Stimulated activated CD8-positive, alpha-beta memory T cell treated with anti-CD3 and anti-CD28 coated beads, Interleukin-2, amount 100 ng/mL, for 48 hours (primary cell): Measurements from ENCODE around the gene NFIA.

ENCODE experiments used
- DNase-seq, 2 donors: peaks; one replicate each; pipeline ENCODE4 v3.0.0-alpha.2; 2020; ENCODE audit warnings: low read depth in 2 of 2

NFIA gene

DNA sequence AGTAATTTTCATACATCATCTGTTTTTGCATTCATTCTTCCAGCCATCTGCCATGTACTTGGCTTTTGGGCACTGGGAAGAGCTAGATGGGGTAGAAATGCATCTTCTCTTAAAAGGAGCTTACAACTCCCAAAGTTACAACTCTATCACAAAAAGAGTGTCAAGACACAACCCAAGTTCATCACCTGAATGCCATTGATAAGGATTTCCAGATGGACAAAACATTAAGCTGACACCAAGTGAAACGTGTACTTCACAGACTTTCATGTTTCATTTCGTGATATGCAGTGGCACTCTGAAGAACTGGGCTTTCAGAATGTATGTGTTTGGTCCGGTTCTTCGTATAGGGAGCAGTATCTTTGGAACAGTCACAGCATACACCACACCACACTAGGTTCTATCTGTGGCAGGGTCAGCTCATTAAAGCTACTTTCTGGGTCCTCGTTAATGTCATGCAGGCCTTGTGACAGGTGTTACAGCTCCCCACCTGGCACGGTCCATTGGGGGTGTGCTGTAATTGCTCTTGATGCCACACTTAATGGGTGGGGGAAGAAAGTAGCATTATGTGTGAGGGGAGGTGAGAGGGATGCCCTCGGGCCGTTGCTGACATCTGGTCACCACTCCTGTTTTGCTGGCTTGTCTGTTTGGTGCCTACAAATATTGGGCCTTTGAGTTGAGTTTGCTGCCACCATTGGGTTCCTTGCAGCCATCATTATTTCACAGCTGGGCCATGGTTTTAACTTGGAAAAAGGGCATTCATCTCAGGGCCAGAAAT lies 164.9 kb downstream of the NFIA start:
- DNase-seq: no peak

DNA sequence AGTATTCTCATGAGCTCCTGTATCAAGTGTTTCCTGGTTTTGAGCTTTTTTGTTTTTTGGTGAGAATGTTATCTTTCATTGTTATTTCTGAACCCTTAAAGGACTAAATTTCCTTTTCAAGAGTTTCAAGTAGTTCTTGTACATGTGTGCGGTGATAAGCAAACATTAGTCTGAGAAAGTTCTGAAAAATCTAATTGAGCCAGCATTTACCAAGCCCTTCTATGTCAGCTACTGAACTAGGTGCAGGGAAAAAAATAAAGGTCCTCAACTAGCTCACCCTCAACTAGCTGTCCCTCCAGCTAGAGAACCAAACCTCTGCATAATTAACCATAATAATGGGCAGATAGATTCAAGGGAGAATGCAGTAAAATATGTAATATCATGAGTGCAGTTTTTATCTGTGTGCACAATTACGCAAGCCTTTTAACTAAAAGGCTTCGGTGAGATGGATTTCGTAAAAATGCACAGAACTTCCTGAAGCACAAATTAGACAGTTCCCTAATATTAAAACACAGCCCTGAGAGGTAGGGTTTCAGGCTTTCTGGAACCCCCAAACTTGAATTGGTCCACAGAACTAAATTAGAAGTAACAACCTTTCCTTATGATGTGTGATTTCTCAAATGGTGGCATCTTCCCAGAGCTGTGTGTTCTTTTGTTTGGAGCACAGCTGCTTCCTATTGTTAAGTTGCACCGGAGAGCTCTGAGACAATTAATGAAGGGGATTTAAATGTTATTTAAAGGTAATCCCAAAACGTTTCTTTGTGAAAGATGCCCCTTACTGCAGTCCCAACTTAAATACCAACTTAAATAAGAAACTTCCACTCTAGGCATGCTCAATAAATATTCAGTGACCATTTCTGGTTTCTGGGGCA lies 165.8 kb downstream of the NFIA start:
- DNase-seq: no peak

DNA sequence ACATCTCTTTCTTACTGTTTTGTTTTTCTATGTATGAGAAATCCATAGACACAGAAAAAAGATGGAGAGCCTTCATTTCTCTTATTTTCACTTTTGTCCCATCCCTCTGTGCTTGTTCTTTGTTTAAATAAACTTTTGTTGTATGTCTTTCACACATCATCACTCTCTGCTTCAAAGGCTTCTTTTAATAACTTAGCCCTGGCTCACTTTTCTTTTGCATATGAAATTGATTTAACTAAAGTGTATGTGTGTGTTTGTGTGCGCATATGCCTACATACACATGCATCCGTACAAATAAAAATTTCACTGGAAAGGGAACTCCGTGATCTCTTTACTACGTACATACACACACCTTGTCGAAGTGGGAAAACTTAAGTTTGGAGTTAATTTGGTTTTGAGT lies 168.6 kb downstream of the NFIA start:
- DNase-seq: no peak

DNA sequence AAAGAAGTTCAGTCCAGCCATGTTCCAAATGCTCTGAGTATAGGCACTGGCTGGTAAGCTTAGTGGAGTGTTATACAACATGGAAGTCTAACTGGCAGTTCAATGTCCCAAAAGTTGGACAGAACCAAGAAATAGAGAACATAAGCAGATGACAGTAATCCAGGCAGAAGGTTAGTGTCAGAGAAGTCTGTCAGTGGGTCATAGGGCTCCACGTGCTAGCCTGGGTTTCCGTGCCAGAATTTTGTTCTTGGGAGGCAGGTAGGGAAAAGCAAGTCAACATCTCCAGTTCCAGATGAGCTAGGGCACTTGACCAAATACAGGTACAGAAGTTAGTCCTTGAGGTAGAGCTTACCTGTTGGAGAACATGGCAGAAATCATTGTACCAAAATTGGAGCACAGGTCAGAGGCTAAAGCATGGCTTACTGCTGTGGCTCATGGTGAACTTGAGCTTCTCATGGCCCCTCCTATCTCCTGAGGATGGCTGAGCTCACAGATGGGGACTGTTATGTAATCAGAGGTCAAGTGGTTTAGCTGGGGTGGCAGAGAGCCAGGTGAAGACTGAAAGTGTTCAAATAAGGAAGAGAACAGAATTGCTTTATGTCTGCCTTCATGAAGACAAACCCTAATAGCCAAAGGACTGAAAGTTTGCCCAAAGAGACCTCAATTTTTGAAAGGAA lies 170.8 kb downstream of the NFIA start:
- no peak for DNase-seq

- DNase-seq: no peak
Observed at GRCh38 chr1:61253912-61254633, 171.7 kb downstream of the NFIA start.

DNA sequence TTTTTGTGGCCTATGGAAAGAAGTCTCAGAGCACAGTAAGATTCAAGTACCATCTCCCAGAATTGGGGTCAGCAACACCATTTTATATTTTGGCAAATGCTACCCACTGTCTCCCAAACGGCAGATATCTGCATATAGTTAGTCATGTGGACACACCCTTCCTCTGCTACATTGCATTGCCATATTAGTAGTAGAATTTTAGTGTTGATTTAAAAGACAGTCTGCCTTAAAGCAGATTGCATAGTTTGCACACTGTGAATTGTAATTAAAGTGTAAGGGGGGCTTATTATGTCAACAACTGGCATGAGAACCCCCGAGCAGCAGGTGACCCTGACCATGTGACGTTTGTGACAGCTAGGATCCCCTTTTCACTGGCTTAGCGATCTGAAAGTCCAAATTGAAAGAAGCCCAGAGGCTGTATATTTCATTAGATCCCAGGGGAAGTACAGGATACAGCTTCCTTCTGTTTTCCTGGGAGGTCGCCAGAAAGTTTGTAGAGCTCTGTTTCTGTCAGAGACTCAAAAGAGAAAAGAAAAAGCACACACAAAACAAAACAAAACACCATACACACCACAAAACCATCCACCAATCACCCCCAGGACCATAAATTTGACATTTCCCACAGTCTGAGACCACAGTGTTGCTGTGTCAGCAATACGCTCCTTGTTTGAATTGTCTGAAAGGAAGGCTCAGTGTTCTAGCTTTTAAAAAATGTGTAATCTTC lies 172.4 kb downstream of the NFIA start:
- DNase-seq: no peak

- DNase-seq: no peak
Observed at GRCh38 chr1:61255358-61255703, 173.0 kb downstream of the NFIA start.

- DNase-seq: no peak
Observed at GRCh38 chr1:61259379-61260148, 177.2 kb downstream of the NFIA start.

DNA sequence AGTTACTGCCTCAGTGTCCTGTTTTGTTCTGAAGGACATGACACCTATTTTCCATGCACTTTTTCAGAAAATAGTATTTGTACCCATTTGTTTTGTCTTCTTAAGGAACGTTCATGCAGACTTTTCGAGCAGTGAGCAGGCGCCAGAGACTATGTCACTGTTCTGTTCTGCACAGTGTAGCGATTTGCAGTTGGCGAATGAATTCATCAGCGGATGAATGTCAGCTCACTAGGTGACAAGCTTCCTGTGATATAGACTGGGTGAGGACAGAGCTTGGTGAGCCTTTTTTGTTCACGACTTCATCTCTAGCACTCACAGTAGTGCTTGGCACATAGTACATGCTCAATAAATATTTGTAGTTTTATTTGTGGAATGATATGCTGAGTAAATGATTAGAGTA lies 177.8 kb downstream of the NFIA start:
- no peak for DNase-seq

- no peak for DNase-seq
Observed at GRCh38 chr1:61261595-61261994, 179.2 kb downstream of the NFIA start.

DNA sequence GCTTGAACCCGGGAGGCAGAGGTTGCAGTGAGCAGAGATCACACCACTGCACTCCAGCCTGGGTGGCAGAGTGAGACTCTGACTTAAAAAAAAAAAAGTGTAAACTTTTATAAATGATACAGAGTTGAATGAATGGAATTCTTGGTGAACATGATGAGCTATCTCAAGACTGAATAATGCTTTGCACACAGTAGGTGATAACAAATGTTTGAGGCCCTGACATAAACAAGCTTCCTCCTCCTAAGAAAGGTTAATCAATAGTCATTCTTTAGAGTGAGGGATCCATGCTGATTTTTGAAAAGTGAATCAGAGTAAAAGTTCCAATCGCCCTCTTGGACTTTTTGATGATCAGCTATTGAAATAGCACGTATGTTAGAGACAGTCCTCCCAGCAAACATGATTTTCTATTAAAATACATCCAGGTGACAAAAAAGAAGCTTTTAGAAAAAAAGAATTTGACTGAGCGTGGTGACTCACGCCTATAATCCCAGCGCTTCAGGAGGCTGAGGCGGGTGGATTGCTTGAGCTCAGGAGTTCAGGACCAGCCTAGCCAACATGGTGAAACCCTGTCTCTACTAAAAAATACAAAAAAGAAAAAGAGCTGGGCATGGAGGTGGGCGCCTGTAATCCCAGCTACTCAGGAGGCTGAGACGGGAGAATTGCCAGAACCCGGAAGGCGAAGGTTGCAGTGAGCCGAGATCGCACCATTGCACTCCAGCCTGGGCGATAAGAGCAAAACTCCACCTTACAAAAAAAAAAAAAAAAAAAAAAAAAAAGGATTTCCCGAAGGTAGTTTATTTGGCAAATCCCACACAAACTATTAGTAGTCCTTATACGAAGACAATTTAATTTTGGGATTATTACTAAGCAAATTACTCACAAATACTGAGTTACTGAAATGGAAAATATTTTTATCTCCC lies 181.8 kb downstream of the NFIA start:
- DNase-seq: no peak

DNA sequence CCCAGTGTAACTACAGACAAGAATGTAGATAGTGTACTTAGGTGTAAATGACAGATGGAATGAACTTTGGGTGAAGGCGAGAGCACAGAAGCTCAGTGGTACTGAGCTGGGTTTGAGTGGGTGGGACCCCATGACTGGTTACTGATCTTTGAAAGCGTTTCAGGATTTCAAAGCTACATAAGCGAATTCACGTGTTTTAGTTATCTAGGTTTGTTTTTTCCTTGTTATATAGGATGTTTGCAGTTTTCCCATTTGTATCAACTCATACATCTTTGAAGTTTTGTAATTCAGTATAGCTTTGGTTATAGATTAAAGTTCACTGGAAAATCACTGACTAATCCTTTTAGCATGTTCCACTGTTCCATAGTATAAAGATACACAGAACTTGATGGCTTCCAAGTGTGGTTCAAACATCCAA lies 182.5 kb downstream of the NFIA start:
- no peak for DNase-seq

DNA sequence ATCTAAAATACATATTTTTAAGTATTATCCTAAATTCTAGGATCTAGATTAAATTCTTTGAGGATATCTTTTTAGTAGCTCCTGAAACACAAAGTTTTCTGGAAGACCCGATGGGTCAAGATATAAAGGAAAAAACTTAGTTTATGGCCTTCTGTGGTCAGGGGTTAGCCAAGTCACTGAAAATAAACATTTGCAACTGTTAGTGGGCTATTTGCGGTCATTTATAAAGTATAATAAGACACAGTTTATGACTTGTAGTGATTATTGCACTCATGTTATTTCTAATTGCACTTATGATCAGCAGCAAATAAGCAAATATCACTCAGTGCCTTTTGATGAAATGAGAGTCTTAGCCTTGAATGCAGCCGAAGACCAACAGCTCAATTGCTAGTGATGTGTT lies 183.3 kb downstream of the NFIA start:
- DNase-seq: no peak

DNA sequence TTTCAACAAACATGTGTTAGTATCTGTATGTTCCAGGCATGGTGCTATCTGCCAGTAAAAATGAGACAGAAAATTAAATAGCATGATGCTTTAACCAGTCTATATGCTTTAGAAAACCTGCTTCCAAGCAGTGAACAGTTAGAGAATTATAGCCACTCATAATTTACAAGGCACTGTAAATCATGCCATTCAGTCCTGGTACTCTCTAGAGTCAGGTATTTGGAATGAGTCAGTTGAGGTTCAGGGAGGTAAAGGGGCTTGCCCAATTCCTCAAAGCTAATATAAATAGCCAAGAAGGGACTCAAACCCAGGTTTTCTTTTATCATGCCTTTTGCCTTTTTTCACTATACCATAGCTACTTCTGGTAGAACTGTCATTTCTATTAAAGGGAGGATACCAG lies 184.4 kb downstream of the NFIA start:
- no peak for DNase-seq

DNA sequence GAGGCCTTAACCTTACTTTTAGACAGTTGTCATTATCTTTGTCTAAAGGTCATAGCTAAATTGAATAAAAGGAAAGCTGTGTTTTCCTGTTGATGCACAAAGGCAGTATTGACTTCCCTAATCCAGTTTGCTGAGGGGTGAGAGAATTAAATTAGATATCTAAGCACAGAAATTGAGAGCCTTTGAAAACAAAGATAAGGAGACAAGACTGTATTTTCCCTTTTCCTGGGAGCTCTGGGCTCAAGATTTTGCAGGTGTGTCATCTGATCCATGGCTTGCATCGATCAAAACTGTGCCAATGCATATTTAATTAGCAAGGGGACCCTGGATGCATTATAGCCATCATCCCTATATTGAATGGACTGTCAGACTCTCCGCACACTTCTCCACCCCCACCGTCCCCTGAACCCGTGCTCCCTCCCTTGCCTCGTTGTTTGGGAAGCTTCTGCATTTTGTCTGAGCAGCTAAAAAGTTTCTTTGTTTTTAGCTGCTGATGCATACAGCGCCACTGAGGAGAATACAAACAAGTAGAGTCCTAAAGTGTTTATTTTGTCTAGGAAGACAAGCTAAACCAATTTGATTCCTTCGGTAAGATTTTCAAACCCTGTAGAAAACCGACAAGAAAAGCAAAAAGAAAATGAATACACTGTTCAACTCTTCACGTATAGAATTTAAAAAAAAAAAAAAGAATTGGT lies 186.3 kb downstream of the NFIA start:
- DNase-seq: no peak

- DNase-seq: no peak
Observed at GRCh38 chr1:61269602-61270001, 187.2 kb downstream of the NFIA start.

- DNase-seq: no peak
Observed at GRCh38 chr1:61270107-61270506, 187.7 kb downstream of the NFIA start.

DNA sequence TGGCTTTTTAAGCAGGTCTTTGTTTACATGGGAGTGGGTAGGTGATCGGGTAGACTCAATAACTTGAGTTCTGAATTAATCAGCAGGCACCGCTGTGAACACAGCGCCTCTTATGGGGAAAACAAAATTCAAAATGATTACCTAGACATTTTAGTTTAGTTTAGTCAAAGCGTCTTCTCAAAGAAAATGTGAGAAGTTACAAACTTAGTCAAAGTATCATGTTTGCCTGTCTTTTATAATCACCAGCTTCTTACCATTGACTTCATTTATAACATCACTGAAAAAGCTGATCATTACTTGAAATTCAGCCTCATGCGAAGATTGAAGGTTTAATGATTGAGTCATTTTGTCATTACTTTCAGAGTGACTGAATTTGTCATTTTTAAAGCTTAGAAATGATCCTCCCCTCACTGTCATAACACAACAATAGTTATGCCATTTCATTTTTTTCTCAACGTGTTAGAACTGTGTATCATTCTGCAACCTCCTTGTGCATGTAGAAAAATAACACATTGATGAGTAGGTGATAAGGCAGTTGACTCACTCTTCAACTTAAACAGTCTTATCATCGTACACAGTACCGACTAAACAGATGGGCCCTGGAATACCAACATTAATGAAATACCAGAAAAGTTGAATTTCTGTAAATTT lies 188.5 kb downstream of the NFIA start:
- DNase-seq: no peak
